ENCODE results near the gene ANO3. TPM values are rescaled to one million over a fixed set of nuclear protein-coding genes. Genes with fewer than 3 reads are reported as not detected.

The ANO3 gene
- total and polyA plus RNA-seq, 9 donors: 0.04 to 0.70 (median 0.13) TPM

DNA sequence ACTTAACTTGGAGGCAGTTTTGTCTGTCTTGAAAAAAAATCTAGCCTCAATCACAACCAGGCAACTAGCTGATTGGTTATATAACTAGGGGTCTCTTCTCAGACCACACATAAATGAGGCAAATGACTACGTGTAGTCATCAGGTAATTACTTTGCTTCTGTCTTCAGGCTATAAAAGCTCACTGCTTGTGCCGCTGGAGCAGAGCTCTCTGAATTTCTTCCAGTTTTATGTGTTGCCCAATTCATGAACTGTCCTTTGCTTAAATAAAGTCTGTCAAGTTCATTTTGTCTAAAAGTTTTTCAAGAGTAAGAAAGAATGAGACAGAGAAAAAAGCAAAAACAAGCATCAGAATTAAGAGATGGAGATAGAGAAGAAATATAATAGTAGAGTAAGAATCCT lies 146.8 kb downstream of the ANO3 start:
- Histone ChIP-seq H3K27me3 (ENCODE audit: control insufficient read depth, insufficient read depth, low read length) (no peaks in the 10 kb centered on the region), H3K36me3 (ENCODE audit: control insufficient read depth, insufficient read depth, low read length) (no peaks in the 10 kb centered on the region), H3K4me1 (ENCODE audit: control insufficient read depth, insufficient read depth, low read length) (no peaks in the 10 kb centered on the region), H3K4me3 (ENCODE audit: low read length) (no peak overlapping the region), H3K27ac (ENCODE audit: low read length) (no peak overlapping the region), H3K9me3 (replicated peaks; ENCODE audit: control insufficient read depth, low read depth, low read length) (no peaks in the 10 kb centered on the region)
- no CpG with 5 or more reads among the region's 2 CpGs for WGBS (ENCODE audit: insufficient coverage)
- DNase-seq: peak; percentile 18

DNA sequence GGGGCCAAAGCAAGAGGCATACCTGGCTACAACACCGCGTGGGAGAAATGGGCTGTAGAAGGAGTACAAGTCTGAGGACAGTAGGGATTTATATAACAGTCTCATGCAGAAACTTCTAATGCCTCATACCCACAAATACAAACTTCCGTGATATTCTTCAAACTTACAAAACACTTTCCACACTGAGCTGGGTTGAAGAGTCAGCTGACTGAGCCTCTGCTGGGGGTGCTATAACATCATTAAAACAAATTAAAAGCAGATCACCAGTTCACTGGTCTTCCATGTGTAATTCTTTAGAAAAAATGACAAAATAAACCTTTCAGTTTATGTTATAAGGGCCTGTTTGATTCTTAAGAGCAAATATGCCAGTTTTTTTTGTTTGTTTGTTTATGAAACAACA lies 148.1 kb downstream of the ANO3 start:
- H3K9me3 ChIP-seq (replicated peaks; ENCODE audit: control insufficient read depth, low read depth, low read length): peaks cover 4% of the 10 kb centered on the region
- no peak overlapping the region for H3K27ac ChIP-seq (ENCODE audit: low read length)
- no peaks in the 10 kb centered on the region for H3K27me3 ChIP-seq (ENCODE audit: control insufficient read depth, insufficient read depth, low read length)
- no peak overlapping the region for H3K4me3 ChIP-seq (ENCODE audit: low read length)
- no peak for DNase-seq
- no CpG with 5 or more reads among the region's 3 CpGs for WGBS (ENCODE audit: insufficient coverage)
- no peaks in the 10 kb centered on the region for H3K4me1 ChIP-seq (ENCODE audit: control insufficient read depth, insufficient read depth, low read length)
- no peaks in the 10 kb centered on the region for H3K36me3 ChIP-seq (ENCODE audit: control insufficient read depth, insufficient read depth, low read length)

DNA sequence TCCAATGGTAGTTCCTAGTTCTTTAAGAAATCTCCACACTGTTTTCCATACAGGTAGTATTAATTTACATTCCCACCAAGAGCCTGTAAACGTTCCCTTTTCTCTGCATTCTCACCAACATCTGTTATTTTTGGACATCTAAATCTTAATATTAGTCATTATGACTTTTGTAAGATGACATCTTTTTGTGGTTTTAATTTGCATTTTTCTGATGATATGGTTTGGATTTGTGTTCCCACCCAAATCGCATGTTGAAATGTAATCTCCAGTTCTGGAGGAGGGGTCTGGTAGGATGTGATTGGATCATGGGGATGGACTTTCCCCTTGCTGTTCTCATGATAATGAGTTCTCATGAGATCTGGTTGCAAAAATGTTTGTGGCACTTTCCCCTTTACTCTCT lies 151.2 kb downstream of the ANO3 start:
- Histone ChIP-seq H3K27ac (ENCODE audit: low read length) (no peak overlapping the region), H3K9me3 (replicated peaks; ENCODE audit: control insufficient read depth, low read depth, low read length) (peaks cover 6% of the 10 kb centered on the region), H3K27me3 (ENCODE audit: control insufficient read depth, insufficient read depth, low read length) (no peaks in the 10 kb centered on the region), H3K4me1 (ENCODE audit: control insufficient read depth, insufficient read depth, low read length) (no peaks in the 10 kb centered on the region), H3K4me3 (ENCODE audit: low read length) (no peak overlapping the region), H3K36me3 (ENCODE audit: control insufficient read depth, insufficient read depth, low read length) (no peaks in the 10 kb centered on the region)
- WGBS (ENCODE audit: insufficient coverage): no CpG with 5 or more reads among the region's 2 CpGs
- no peak for DNase-seq

DNA sequence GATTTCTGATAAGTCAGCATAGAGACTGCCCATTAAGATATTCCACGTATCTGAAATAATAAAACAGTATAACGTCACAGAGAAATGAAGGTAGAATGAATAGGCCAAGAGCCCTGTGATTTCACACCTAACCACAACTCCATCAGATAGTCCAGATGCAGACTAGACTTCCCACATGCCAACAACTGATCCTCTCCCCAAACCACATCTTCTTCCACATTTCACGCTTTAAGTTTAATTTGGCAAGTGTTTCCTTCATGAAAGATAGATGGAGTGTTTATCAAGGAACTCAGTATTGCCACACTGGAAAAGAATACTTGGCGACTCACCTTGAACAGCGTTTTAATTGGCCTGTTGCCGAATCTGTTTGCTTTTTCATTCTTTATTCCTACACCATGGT lies 158.6 kb downstream of the ANO3 start:
- H3K4me3 ChIP-seq (ENCODE audit: low read length): no peak overlapping the region
- H3K9me3 ChIP-seq (replicated peaks; ENCODE audit: control insufficient read depth, low read depth, low read length): peaks cover 2% of the 10 kb centered on the region
- DNase-seq: no peak
- no peaks in the 10 kb centered on the region for H3K36me3 ChIP-seq (ENCODE audit: control insufficient read depth, insufficient read depth, low read length)
- no peaks in the 10 kb centered on the region for H3K27me3 ChIP-seq (ENCODE audit: control insufficient read depth, insufficient read depth, low read length)
- no peaks in the 10 kb centered on the region for H3K4me1 ChIP-seq (ENCODE audit: control insufficient read depth, insufficient read depth, low read length)
- no CpG with 5 or more reads among the region's 6 CpGs for WGBS (ENCODE audit: insufficient coverage)
- H3K27ac ChIP-seq (ENCODE audit: low read length): no peak overlapping the region

DNA sequence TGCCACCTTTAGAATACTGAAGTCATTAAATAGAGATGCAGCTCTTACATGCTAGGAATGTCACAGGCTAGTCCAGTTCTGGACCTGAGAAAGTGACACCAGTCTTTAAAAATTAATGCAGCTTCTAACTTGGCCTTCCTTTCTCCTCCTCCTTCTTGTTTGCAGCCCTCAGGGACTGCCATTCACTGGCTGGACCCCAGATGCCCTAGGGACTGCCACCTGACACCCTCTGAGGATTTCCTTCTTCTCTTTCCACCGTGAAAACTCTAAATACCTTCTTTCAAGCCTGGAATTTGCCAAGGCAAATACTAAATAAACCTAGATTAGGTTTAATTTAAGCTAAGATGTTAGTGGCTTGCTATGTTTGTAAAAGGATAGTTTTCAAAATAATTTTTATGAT lies 161.7 kb downstream of the ANO3 start:
- Histone ChIP-seq H3K36me3 (ENCODE audit: control insufficient read depth, insufficient read depth, low read length) (no peaks in the 10 kb centered on the region), H3K9me3 (replicated peaks; ENCODE audit: control insufficient read depth, low read depth, low read length) (no peaks in the 10 kb centered on the region), H3K4me1 (ENCODE audit: control insufficient read depth, insufficient read depth, low read length) (no peaks in the 10 kb centered on the region), H3K27ac (ENCODE audit: low read length) (no peak overlapping the region), H3K4me3 (ENCODE audit: low read length) (no peak overlapping the region), H3K27me3 (ENCODE audit: control insufficient read depth, insufficient read depth, low read length) (no peaks in the 10 kb centered on the region)
- DNase-seq: no peak
- WGBS (ENCODE audit: insufficient coverage): no CpG with 5 or more reads among the region's 1 CpG

DNA sequence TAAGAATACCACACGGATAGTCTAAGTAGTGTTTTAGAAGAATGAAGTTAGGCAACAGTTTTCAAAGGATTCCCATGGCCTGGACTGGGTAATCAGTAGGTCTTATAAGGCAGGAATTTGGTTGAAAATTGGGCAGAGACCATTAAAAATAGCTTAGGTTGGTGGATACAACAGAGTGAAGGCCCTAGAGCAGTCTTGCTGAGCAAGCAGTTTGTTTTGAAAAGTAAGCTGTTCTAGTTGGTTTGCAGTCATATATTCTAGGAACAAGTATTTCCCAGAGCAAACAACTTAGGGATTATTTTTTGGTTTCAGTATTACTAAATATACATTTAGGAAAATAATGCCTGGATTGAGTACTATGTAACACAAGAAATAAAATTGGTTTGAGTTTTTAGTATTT lies 175.3 kb downstream of the ANO3 start:
- no CpG with 5 or more reads among the region's 1 CpG for WGBS (ENCODE audit: insufficient coverage)
- DNase-seq: no peak

DNA sequence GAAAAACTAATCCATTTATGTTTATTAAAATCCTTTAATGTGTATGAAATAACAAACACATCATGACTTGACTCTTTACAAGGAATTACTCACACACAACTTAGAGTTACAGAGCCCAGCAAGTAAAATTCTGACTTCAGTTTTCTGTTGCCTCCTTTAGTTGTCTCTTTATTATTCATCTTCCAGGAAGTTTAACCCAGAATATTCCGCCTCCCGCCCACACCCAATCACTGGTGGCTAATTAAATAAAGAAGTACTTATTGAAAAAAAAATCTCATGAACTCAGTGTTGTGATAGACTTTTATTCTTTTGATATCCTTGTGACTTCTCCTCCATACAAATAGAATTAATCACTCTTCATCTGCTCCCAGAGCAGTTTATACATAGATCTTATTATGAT lies 178.2 kb downstream of the ANO3 start:
- Histone ChIP-seq H3K36me3 (ENCODE audit: control insufficient read depth, insufficient read depth, low read length) (no peaks in the 10 kb centered on the region), H3K4me3 (ENCODE audit: low read length) (no peak overlapping the region), H3K27ac (ENCODE audit: low read length) (no peak overlapping the region), H3K27me3 (ENCODE audit: control insufficient read depth, insufficient read depth, low read length) (no peaks in the 10 kb centered on the region), H3K4me1 (ENCODE audit: control insufficient read depth, insufficient read depth, low read length) (no peaks in the 10 kb centered on the region), H3K9me3 (replicated peaks; ENCODE audit: control insufficient read depth, low read depth, low read length) (no peaks in the 10 kb centered on the region)
- no CpG with 5 or more reads among the region's 2 CpGs for WGBS (ENCODE audit: insufficient coverage)
- no peak for DNase-seq

More for the DNA sequence above, 175.3 kb downstream of the ANO3 start:
- no peaks in the 10 kb centered on the region for H3K36me3 ChIP-seq (ENCODE audit: control insufficient read depth, insufficient read depth, low read length)
- H3K4me1 ChIP-seq (ENCODE audit: control insufficient read depth, insufficient read depth, low read length): no peaks in the 10 kb centered on the region
- no peak overlapping the region for H3K27ac ChIP-seq (ENCODE audit: low read length)
- H3K27me3 ChIP-seq (ENCODE audit: control insufficient read depth, insufficient read depth, low read length): no peaks in the 10 kb centered on the region
- H3K4me3 ChIP-seq (ENCODE audit: low read length): no peak overlapping the region
- no peaks in the 10 kb centered on the region for H3K9me3 ChIP-seq (replicated peaks; ENCODE audit: control insufficient read depth, low read depth, low read length)

DNA sequence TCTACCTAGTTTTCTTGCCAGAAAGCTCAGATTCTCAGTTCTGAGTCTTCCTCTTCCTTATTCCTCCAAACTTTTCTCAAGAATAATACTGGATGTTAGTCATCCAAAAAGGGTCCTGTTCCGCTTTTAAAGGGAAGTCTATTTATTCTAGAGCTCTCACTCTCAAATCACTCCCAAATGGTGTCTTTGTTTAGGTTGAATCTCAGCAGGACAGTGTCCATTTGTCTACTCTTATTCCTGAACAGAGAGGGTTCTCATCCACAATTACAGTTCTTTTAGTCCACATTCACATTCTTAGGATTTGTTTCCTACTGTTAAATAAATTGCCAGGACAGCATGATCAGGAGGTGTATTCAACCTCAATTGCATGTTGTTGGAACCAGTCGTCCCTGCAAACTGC lies 178.8 kb downstream of the ANO3 start:
- H3K9me3 ChIP-seq (replicated peaks; ENCODE audit: control insufficient read depth, low read depth, low read length): no peaks in the 10 kb centered on the region
- H3K36me3 ChIP-seq (ENCODE audit: control insufficient read depth, insufficient read depth, low read length): no peaks in the 10 kb centered on the region
- H3K27me3 ChIP-seq (ENCODE audit: control insufficient read depth, insufficient read depth, low read length): no peaks in the 10 kb centered on the region
- H3K4me3 ChIP-seq (ENCODE audit: low read length): no peak overlapping the region
- H3K4me1 ChIP-seq (ENCODE audit: control insufficient read depth, insufficient read depth, low read length): no peaks in the 10 kb centered on the region
- no peak overlapping the region for H3K27ac ChIP-seq (ENCODE audit: low read length)
- no peak for DNase-seq
- WGBS (ENCODE audit: insufficient coverage): 83% methylated on average over 1 of the region's 2 CpGs

DNA sequence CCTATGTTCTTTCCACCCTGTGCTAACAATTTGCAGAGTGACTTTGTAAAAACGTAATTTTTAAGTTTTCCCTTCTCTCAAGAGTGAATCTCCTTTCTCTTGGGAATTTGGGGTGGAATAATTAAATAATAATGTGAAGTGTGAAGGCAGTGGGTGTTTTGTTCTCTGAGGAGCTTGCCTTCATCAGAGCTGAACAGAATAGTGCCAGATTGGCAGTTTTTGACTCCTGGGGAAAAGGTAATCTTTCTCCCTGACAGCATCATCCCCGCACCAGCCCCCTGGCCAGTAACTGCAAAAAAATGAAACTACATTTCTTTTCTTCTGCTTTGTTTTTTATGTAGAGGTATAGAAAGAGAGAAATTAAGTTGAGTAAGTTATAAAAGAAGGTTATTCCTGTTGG lies 180.3 kb downstream of the ANO3 start:
- Histone ChIP-seq H3K4me1 (ENCODE audit: control insufficient read depth, insufficient read depth, low read length) (no peaks in the 10 kb centered on the region), H3K4me3 (ENCODE audit: low read length) (no peak overlapping the region), H3K36me3 (ENCODE audit: control insufficient read depth, insufficient read depth, low read length) (no peaks in the 10 kb centered on the region), H3K27me3 (ENCODE audit: control insufficient read depth, insufficient read depth, low read length) (no peaks in the 10 kb centered on the region), H3K27ac (ENCODE audit: low read length) (no peak overlapping the region), H3K9me3 (replicated peaks; ENCODE audit: control insufficient read depth, low read depth, low read length) (no peaks in the 10 kb centered on the region)
- WGBS (ENCODE audit: insufficient coverage): no CpG with 5 or more reads among the region's 2 CpGs
- DNase-seq: no peak

DNA sequence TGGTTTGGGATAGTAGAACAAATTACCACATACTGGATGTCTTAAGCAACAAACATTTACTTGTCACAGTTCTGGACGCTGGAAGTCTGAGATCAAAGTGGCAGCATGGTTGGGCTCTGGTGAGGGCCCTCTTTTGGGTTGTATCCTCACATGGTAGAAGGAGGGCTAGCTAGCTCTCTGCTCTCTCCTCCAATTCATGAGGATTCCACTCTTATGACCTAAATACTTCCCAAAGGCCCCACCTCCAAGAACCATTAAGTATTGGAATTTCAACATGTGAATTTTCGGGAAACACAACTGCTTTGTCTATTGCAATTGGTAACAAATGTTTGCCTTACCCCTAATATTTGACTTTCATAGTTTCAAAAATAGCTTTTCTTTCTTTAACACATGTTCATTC lies 187.5 kb downstream of the ANO3 start:
- Histone ChIP-seq H3K4me3 (ENCODE audit: low read length) (no peak overlapping the region), H3K27me3 (ENCODE audit: control insufficient read depth, insufficient read depth, low read length) (no peaks in the 10 kb centered on the region), H3K27ac (ENCODE audit: low read length) (no peak overlapping the region), H3K4me1 (ENCODE audit: control insufficient read depth, insufficient read depth, low read length) (no peaks in the 10 kb centered on the region), H3K9me3 (replicated peaks; ENCODE audit: control insufficient read depth, low read depth, low read length) (no peaks in the 10 kb centered on the region), H3K36me3 (ENCODE audit: control insufficient read depth, insufficient read depth, low read length) (no peaks in the 10 kb centered on the region)
- no CpG with 5 or more reads among the region's 2 CpGs for WGBS (ENCODE audit: insufficient coverage)
- no peak for DNase-seq

DNA sequence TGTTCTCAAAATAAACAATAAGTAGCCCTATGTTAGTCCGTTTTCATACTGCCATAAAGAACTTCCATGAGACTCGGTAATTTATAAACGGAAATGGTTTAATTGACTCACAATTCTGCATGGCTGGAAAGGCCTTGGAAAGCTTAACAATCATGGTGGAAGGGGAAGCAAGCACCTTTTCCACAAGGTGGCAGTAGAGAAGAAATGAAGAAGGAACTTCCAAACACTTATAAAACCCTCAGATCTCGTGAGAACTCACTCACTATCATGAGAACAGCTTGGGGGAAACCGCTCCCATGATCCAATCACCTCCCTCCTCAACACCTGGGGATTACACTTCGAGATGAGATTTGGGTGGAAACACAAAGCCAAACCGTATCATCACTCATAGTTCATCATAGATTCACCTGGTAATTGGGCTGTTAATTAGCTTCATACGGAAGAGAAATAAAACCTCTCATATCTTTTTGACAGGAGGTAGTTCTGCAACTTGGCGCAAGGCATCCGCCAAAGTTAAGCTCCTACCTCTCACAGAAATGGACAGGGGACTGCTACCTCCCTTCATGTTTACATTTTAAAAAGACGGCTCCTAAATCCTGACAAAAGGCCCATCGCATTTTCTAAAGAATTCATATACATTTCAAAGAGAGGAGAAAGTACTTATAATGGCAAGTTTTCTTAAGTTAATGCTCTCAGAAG lies 191.1 kb downstream of the ANO3 start:
- WGBS (ENCODE audit: insufficient coverage): no CpG with 5 or more reads among the region's 12 CpGs
- no peak overlapping the region for H3K4me3 ChIP-seq (ENCODE audit: low read length)

More for the DNA sequence above, 191.1 kb downstream of the ANO3 start:
- Histone ChIP-seq H3K36me3 (ENCODE audit: control insufficient read depth, insufficient read depth, low read length) (no peaks in the 10 kb centered on the region), H3K27me3 (ENCODE audit: control insufficient read depth, insufficient read depth, low read length) (no peaks in the 10 kb centered on the region), H3K4me1 (ENCODE audit: control insufficient read depth, insufficient read depth, low read length) (no peaks in the 10 kb centered on the region), H3K27ac (ENCODE audit: low read length) (no peak overlapping the region), H3K9me3 (replicated peaks; ENCODE audit: control insufficient read depth, low read depth, low read length) (no peaks in the 10 kb centered on the region)
- no peak for DNase-seq
